ENCODE data around the gene ASB1. TPM values are rescaled to one million over a fixed set of nuclear protein-coding genes. Genes with fewer than 3 reads are reported as not detected.

The ASB1 gene
- total RNA-seq, 1 donor from 2014 or later: 29.7 TPM

DNA sequence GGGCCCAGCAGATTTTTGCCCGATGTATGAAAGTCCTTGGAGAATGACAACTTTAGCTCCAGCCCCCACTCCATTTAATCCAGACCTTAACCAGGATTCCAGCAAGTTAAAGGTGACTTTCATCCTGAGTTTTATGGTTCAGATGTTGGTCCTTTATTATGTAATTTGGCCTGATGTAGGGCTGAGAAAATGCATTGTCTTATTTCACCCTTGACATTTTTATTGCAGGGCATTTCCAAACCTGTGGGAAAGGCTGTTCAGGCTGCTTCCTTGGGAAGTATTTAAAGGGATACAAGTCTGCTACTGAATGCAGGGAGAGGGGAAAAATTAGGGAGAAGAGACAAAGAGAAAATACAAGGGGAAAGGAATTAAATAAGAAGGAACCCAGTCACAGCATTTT, 48.8 kb downstream of the ASB1 start:
- TF ChIP-seq, protein P1, sequence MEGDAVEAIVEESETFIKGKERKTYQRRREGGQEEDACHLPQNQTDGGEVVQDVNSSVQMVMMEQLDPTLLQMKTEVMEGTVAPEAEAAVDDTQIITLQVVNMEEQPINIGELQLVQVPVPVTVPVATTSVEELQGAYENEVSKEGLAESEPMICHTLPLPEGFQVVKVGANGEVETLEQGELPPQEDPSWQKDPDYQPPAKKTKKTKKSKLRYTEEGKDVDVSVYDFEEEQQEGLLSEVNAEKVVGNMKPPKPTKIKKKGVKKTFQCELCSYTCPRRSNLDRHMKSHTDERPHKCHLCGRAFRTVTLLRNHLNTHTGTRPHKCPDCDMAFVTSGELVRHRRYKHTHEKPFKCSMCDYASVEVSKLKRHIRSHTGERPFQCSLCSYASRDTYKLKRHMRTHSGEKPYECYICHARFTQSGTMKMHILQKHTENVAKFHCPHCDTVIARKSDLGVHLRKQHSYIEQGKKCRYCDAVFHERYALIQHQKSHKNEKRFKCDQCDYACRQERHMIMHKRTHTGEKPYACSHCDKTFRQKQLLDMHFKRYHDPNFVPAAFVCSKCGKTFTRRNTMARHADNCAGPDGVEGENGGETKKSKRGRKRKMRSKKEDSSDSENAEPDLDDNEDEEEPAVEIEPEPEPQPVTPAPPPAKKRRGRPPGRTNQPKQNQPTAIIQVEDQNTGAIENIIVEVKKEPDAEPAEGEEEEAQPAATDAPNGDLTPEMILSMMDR (conservative IDR thresholded peaks at IDR 0.05; ENCODE audit: low read depth, low read length): no peak
- H3K4me3 ChIP-seq (ENCODE audit: low read depth, low read length): no peak overlapping the region
- no peak for DNase-seq (ENCODE audit: low read depth)

DNA sequence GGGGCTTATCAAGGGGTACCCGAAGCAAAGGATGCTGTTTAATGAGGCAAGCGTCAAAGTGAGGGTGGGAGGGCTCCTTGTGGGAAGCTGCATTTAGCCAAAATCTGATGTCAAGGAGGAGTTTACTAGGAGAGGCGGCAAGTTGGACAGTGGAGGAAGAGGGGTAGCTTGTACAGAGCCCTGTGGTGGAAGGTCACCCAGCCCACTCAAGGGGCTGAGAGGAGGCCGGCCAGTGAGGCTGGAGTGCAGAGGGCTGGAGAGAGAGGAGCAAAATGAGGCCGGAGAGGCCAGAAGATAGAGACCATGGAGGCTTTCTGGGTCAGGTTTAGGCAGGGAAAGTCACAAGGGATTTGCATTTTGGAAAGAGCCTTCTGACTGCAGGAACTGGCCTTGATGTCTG, 49.5 kb downstream of the ASB1 start:
- no peak for DNase-seq (ENCODE audit: low read depth)
- TF ChIP-seq, protein P1 (conservative IDR thresholded peaks at IDR 0.05; ENCODE audit: low read depth, low read length): no peak
- H3K4me3 ChIP-seq (ENCODE audit: low read depth, low read length): no peak overlapping the region

DNA sequence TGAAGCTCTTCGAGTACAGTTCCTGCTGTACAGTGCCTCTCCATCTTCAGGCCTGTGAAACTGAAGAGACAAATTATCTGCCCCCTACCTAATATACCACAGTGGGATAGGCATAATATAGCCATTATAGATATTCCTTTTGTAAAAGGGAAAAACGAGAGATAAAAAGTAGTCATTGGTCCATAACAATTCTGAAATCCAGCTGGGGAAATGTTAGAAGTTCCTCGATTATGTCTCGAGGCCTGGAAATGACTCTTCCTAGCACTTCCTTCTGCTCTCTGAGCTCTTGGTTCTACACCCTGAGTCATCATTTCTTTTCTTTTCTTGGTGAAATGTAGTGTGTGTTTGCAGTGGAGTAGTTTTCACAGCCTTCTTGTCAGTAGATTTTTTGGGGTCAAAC, 51.5 kb downstream of the ASB1 start:
- H3K4me3 ChIP-seq (ENCODE audit: low read depth, low read length): no peak overlapping the region
- DNase-seq (ENCODE audit: low read depth): no peak
- TF ChIP-seq, protein P1 (conservative IDR thresholded peaks at IDR 0.05; ENCODE audit: low read depth, low read length): no peak

DNA sequence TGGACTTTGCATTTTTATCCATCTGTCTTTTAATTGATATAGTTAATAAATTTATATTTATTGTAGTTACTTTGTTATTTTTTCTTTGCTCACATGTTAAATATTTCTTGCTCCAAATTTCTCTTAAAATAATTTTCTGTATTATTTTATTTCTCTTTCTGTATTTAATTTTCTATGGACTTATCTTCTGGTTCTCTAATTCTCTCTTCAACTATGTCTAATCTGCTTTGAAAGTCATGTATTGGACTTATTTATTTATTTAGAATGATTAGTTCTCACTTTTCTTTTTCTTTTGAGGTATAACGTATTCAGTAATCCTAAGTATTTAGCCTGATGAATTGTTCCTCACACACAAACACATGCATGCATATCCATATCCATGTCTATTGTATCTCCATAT, 53.1 kb downstream of the ASB1 start:
- DNase-seq (ENCODE audit: low read depth): no peak
- no peak overlapping the region for H3K4me3 ChIP-seq (ENCODE audit: low read depth, low read length)
- TF ChIP-seq, protein P1 (conservative IDR thresholded peaks at IDR 0.05; ENCODE audit: low read depth, low read length): no peak

DNA sequence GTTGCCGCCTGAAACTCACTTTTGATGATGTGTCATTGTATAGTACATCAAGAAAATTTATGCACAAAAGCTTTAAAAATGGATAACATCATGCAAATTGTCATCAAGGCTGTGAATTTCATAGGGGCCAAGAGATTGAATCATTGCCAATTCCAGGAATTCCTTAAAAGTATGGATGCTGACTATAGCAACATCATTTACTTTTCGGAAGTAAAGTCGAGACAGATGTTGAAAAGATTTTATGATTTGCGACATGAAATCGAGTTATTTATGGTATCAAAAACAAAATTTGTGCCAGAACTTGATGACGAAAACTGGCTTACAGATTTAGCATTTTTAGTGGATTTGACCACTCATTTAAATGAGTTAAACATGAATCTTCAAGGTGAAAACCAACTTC, 56.3 kb downstream of the ASB1 start:
- no peak for DNase-seq (ENCODE audit: low read depth)
- TF ChIP-seq, protein P1 (conservative IDR thresholded peaks at IDR 0.05; ENCODE audit: low read depth, low read length): no peak
- H3K4me3 ChIP-seq (ENCODE audit: low read depth, low read length): no peak overlapping the region

DNA sequence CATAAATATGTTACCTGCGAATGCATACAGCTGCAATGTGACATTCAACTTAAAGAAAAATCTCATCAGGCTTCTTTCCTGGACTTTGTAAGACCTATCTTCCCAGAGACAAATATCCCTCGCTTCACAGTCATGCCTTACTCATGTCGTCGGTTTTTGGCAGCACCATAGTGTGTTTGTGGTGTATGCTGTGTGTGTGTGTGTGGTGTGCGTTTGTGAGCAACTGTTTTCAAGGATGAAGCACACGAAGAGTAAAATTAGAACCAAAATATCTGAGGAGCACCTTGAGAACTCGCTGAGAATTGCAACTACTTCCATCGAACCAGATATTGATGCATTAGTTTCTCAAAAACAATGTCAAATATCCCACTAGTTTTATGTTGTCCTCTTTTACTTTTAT, 56.9 kb downstream of the ASB1 start:
- no peak for DNase-seq (ENCODE audit: low read depth)
- H3K4me3 ChIP-seq (ENCODE audit: low read depth, low read length): no peak overlapping the region
- TF ChIP-seq, protein P1 (conservative IDR thresholded peaks at IDR 0.05; ENCODE audit: low read depth, low read length): no peak

DNA sequence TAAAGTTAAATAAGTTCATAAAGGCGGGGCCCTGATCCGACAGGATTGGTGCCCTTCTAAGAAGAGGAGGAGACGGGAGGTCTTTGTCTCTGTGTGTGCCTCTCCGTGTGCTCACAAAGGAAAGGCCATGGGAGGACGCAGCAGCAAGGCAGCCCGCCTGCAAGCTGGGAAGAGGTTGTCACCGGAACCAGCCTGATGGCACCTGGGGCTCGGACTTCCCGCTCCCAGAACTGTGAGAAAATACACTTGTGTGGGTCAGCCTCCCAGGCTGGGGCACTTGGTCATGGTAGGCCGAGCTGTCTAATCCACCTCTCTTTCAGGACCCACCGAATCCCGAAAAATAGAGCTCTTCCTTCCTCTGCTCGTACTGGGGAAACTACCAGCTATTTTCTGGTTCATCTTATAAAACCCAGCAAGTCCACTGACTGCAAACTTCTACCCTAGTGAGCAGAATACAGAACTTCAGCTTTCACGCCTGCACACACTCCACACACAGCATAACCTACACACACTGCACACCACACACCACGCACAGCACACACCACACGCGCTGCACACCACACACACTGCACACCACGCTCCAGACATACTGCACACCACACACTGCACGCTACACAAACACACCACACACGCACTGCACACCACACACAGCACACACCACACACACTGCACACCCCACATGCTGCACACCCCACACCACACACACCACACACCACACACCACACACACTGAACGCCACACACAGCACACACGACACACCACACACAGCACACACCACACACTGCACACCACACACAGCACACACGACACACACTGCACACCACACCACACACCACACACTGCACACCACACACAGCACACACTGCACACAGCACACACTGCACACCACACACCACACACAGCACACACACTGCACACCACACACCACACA, 58.1 kb downstream of the ASB1 start:
- no peak for DNase-seq (ENCODE audit: low read depth)
- TF ChIP-seq, protein P1 (conservative IDR thresholded peaks at IDR 0.05; ENCODE audit: low read depth, low read length): no peak
- H3K4me3 ChIP-seq (ENCODE audit: low read depth, low read length): no peak overlapping the region

All from epithelial cell of proximal tubule (primary cell).